Activated T-cell treated with anti-CD3 and anti-CD28 coated beads for 1 hour (primary cell): ENCODE results near the gene FAM3C.
A peak's percentile ranks its signal among the peaks of the same experiment; 100 is the strongest.

Experiments used
- DNase-seq: peaks from one replicate; pipeline ENCODE4 v3.0.0-alpha.2; 2020; ENCODE audit warnings: low read depth

The FAM3C gene

GRCh38 chr7:121376979-121377378 lies 19.1 kb downstream of the FAM3C start:
- DNase-seq, result no peak

DNA sequence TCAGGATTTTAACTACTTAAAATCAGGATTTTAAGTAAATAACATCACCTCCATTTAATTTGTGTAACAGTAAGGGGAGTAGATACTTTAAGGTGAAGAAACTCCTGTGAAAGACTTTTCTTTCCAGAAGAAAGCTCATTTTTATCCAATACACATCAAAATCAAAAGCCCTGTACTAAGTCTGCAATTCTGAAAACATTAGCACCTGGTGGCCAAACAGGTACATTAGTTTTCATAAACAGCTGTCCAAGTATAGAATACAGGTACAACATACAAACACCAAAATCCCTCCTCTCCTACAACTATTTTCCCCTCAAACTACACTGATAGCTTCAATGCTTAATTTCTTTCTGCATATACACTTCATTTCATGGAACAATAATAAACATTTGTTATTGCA lies 22.9 kb downstream of the FAM3C start:
- no peak for DNase-seq

DNA sequence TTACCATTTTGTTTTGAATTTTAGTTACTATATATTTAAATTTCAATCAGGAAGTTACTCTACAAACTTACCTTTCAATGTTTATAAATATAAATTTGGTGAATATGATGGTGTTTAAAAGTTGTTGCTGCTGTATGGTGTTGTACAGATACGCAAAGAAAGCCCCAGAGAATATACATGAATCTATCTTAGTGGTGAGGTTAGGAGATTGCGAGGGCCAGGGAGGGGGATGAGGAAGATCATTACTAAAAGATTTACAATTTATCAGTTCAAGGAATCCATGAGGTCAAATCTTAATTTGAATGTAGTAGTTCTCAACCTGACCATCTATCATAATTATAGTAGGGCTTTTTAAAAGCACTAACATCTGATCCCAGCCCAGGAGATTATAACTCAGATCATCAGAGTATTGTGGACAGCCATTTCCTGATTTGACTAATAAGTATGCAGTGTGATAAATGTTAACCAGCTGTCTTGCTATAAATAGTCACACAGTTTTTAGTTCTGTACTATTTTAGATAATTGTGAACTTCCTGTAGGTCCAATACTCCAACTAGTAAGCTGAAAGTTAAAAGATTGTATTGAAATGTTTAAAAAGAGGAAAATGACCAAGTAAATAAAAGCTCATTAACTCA lies 23.6 kb downstream of the FAM3C start:
- DNase-seq, result no peak

DNA sequence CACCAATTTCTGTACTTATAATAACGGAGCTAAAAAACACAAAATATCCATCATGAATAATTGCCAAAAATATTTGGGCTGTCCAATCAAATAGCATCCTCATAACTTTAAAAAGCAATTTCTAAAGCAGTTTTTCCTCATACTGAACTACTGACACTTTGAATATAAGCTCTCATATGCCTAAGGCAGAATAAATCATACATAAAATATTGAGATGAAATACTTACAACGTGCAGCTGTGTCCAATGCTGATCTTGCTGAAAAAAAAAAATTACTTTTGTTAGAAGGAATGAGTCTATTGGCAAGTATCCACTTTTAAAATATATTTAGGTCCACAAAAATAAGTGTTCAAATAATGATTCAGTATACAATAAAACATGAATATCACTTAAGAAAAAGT lies 24.2 kb downstream of the FAM3C start:
- no peak for DNase-seq

GRCh38 chr7:121371367-121371766 lies 24.7 kb downstream of the FAM3C start:
- no peak for DNase-seq

GRCh38 chr7:121369462-121369861 lies 26.6 kb downstream of the FAM3C start:
- DNase-seq, result no peak

DNA sequence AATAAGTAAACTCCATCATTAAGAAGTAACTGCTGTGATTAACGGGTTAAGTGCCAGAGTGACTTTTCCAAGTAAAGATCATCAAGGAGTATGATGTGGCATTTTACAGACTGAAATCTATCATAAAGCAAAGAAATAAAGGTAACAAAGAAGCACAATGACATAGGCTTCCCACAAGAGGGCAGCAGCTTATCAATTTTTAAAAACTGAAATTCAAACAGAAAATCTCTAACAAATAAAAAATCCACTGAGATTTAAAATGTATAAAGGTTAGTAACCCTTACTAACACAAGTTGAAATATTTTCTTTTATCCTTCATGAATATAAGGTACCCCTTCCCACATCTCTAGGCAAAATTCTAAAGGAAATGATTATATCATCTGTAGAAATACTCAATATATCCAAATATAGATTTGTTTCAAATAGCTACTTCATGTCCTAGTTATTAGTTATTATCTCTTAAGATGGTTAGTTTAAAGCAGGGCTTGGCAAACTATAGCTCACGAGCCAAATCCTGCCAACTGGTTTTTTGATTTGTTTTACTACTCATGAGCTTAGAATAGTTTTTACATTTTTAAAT lies 29.2 kb downstream of the FAM3C start:
- peak; percentile 3 for DNase-seq

- DNase-seq, result no peak
These were observed 35.5 kb downstream of the FAM3C start for GRCh38 chr7:121360564-121360963.

- no peak for DNase-seq
These were observed 40.5 kb downstream of the FAM3C start for GRCh38 chr7:121355574-121355973.

- no peak for DNase-seq
These were observed 43.8 kb downstream of the FAM3C start for GRCh38 chr7:121352323-121352722.

DNA sequence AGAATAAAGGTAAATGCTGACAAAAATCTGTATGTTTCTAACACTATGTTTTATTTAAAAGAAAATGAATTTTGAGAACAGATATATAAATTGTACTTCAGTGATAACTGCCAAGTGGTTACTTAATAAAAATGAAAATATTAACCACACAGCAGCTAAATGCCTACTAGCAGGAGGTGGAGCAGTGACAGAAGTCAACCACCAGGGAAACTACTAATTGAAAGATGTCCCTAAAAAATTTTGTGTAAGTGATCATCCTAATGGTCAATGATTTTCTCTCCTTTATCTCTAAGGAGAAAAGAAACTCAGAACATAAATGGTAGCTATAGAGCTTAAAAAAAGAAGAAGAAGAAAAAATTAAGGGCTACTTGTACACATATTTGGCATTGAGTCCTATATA lies 44.4 kb downstream of the FAM3C start:
- no peak for DNase-seq

DNA sequence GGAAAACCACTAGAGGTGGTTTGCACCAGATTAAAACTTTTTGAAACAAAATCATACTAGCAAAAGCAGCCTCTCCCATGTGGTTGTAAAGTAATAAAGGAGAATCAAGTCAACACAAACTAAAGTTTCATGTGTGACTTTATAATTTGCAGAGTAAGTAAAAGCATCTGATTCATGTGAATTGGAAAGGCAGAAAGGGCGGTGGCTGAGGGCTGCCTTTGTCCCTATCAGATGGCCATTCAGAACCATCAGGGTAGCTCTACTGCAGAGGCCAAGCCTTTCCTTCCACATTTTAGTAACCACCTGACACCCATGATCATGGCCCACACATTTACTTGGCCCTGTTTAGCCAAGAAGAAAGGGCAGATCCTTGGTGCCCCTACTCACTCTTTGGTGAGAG lies 51.6 kb downstream of the FAM3C start:
- DNase-seq, result no peak

DNA sequence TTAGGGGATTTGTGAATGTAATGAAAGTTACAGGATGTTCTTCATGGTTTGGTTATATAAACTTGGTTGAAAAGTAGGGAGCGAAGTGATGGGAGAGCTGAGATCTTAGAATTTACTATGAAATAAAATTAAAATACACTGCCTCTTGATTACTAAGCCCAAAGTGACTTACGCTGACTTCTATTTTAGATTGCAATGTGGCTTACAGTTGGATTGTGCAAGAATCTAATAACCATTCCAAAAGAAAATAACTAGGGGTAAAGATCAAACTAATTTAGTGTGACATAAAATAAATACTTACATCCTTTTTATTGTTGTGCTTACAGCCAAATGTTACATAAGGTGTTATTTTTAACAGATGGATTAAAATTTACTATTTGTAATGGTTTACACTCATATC lies 52.0 kb downstream of the FAM3C start:
- DNase-seq, result no peak

DNA sequence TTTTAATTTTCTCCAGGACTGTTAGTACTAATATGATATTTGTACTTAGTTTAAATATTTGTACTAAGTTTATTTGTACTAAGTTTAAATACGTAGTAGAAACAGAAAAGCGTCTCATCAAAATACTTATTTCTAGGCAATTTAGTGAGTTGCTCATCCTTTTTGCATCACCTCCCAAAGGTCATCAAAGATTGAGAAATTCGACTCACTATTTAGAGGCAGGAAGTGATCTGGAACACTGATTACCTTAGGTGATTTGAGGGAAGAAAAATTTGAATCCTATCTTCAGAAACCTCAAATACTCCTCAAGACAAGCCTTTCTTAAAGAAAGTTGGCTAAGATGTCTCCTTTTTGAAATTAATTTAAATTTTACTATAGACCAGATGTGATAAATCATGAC lies 52.8 kb downstream of the FAM3C start:
- no peak for DNase-seq

- DNase-seq, result no peak
These were observed 53.5 kb downstream of the FAM3C start for GRCh38 chr7:121342631-121343030.

- no peak for DNase-seq
These were observed 54.2 kb downstream of the FAM3C start for GRCh38 chr7:121341933-121342332.

DNA sequence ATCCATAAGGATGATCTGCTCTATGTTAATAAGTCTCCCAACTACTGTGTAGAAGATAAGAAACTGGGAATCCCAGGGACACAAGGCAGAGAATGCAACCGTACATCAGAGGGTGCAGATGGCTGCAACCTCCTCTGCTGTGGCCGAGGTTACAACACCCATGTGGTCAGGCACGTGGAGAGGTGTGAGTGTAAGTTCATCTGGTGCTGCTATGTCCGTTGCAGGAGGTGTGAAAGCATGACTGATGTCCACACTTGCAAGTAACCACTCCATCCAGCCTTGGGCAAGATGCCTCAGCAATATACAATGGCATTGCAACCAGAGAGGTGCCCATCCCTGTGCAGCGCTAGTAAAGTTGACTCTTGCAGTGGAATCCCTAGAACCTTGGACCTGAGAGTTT lies 57.0 kb downstream of the FAM3C start:
- DNase-seq, result no peak

DNA sequence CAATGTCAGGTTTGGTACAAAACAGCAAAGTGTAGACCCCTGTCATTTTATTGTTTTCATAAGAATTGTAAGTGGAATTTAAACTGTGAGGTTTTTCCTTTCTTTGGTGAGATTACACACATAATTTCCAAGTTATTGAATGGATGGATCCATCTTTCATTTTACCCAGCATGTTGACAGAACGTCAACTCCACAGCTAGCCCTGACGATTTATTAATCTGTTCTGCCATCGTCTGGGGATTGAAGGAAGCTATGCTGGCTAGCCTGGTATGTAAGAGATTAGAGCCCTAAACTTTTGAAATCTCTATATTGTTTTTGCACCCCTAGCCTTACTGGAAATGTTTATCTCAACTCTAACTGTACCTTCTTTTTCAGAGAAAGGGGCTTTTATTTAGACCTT lies 58.7 kb downstream of the FAM3C start:
- no peak for DNase-seq

- DNase-seq, result no peak
These were observed 59.5 kb downstream of the FAM3C start for GRCh38 chr7:121336579-121336978.

DNA sequence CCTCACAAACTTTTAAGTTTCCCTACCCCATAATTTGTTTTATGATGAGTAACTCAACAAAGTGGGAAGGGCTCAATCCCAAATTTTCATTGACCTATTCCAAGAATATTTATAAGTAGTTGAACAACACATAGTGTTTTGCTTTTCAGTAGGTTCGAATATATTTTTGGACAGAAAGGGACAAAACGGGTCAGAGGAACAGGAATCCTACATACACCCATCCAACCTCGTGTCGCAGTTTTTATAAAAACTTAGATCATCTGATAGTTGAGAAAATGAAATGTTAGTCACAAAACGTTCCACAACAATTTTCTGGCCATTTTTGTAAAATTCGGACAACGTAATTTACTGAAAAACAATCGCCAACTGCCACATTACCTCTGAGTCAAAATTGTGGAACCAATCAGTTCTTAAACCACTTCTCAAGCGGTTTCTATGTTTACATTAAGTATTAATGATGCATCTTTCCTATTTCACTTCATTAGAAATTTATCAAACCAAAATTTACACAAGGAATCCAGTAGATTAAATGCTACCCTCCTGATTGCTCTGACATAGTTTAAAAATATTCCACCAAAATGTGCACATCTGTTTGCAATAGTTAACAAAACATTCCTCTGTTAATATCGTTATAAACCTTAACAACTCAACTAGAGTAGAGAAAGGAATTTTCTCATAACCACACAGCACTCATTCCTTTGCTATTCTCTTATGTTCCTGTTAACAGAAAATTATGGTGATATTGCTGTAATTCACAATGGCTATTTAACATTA lies 61.0 kb downstream of the FAM3C start:
- no peak for DNase-seq

- DNase-seq, result no peak
These were observed 61.7 kb downstream of the FAM3C start for GRCh38 chr7:121334376-121334775.

- no peak for DNase-seq
These were observed 64.5 kb downstream of the FAM3C start for GRCh38 chr7:121331574-121331973.

- DNase-seq, result no peak
These were observed 65.1 kb downstream of the FAM3C start for GRCh38 chr7:121331048-121331447.
